Transverse colon (tissue), 3 donors: Measurements from ENCODE around the gene SSRP1.

Experiments
- CTCF ChIP-seq, 5 experiments: fragments of 200-600 bp in 3 of 5; fragments of 450-650 bp in 2 of 5; sonication (generic) in 3 of 5; IDR thresholded peaks; 1 replicate in 2 of 5; 2 replicates in 3 of 5; pipeline ENCODE4 v1.5.1; 2016 to 2017; ENCODE audit warnings: antibody characterized with exemption in 5 of 5, inconsistent platforms in 3 of 5, mild to moderate bottlenecking in 2 of 5, moderate library complexity in 1 of 5
- POLR2A ChIP-seq: fragments of 450-650 bp; IDR thresholded peaks from one replicate; pipeline ENCODE4 v1.6.1; 2016; ENCODE audit warnings: antibody characterized with exemption, mild to moderate bottlenecking, moderate library complexity

- TF ChIP-seq POLR2A (no peak), CTCF (IDR thresholded peaks at IDR 0.05) (no peak)
Measured at GRCh38 chr11:57356268-57356667, 20.6 kb upstream of the SSRP1 start.
